HG03066 (cell line): ENCODE measurements around the gene ZNF792.
"Not testable (repeated sequence)": the region's sequence is repeated elsewhere in the genome, so short reads cannot be mapped to it uniquely, and the experiment has no call there.

Experiments
- ATAC-seq: cut with Tn5 transposase; IDR thresholded peaks from one replicate; pipeline ENCODE4 v1.9.1; 2021; ENCODE audit warnings: low read depth; ENCODE audit not compliant: unreplicated experiment

Gene ZNF792

GRCh38 chr19:34963573-34964406 is at the start of gene ZNF792:
Gene ZNF792, minus strand, starts transcription at chr19:34964229. Its CDS starts 567 bp downstream, at chr19:34963662.
- ATAC-seq = peak; percentile 63

GRCh38 chr19:35013041-35013819 is 49.2 kb upstream of the ZNF792 start:
- no peak for ATAC-seq

DNA sequence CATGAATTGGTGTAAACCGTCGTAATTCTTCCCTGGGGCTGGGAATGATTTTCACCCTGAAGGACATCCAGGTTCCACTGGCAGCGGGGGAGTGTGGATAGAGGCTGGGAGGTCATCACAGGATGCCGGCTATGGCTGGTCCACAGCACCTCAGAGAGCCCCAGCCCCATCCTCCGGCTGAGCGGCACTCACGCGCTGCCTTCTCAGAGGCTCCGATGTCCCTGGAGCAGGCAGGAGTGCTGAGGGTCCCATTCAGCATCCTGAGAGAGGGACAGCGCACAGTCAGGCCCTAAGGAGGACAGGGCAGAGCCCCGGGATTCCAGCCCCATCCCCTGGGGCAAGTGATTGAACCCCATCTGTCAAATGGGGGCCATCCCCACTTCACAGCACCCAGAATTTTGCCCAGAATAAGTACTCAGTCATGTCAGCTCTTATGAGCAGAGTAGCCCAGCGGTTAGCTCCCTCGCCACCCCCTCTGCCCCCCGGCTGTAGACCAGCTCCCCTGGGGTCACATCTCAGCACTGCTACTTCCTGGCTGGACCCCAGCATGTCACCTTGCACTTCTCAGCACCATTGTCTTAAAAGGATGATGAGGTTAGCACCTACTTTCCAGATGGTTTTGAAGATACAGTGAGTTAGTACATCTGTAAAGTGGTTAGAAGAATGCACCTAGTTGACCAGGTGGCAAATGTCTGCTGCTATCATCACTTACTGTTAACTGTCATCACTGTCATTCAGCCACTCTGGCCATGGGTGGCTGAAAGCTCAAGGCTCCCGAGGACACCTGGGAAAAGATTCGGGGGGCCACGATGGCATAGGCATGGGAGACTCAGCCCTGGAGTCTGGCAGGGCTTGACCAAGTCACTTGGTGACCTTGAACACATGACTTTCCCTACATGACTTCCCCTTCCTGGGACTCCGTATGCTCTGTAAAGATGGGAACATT is 48.0 kb upstream of the ZNF792 start:
- ATAC-seq = no peak

GRCh38 chr19:35011091-35011689 is 47.2 kb upstream of the ZNF792 start:
- ATAC-seq = no peak

DNA sequence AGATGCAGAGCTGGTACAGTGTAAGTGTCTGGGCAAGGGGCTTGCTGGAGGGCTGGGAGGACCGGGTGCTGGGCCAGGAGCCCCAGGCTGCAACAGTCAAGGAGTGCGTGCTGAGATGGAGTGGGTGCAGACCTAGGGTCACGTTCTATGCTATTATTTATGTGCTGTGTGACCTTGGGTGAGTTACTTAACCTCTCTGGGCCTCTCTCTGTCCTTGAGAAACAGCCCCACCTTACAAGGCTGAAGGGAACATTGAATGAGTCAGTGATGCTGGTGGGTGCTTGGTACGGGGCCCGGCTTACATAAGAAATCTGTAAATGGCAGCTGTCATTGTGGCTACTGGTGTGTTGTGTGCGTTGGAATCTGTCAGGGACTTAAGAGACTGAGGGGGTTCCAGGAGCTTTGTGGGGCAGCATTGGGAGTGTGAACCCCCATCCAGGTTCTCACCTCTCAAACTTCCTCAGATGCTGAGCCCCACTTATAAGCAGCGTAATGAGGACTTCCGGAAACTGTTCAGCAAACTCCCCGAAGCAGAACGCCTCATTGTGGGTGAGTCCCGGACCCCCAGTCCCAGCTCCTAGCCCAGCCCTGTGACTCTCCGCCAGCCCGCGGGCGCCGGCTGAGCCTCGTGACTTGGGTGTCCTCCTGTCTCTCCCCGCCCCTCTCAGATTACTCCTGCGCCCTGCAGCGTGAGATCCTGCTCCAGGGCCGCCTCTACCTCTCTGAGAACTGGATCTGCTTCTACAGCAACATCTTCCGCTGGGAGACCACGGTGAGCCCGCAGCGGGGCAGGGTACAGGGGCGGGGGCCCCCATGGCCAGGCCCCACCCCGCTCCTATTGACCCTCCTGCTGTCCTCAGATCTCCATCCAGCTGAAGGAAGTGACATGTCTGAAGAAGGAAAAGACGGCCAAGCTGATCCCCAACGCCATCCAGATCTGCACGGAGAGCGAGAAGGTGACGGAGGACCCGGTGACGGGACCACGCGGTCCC is 45.7 kb upstream of the ZNF792 start:
- ATAC-seq = no peak

DNA sequence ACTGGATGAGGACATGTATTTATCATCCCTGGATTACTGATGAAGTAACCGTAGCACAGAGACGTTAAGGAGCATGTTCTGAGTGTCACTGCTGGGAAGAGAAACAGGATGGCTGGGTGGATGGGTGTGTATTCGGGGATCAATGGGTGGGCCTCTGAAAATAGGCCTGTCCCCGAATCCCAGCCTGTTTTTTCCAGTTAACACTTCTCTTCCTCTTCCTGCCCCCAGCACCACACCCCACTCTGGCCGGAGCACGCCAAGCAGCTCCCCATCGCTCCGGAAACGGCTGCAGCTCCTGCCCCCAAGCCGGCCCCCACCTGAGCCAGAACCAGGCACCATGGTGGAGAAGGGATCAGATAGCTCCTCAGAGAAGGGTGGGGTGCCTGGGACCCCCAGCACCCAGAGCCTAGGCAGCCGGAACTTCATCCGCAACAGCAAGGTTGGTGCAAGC is 44.9 kb upstream of the ZNF792 start:
- no peak for ATAC-seq

GRCh38 chr19:35007427-35007826 is 43.4 kb upstream of the ZNF792 start:
- not testable (repeated sequence) for ATAC-seq

- ATAC-seq = no peak
These were observed 43.0 kb upstream of the ZNF792 start for GRCh38 chr19:35006999-35007365.

DNA sequence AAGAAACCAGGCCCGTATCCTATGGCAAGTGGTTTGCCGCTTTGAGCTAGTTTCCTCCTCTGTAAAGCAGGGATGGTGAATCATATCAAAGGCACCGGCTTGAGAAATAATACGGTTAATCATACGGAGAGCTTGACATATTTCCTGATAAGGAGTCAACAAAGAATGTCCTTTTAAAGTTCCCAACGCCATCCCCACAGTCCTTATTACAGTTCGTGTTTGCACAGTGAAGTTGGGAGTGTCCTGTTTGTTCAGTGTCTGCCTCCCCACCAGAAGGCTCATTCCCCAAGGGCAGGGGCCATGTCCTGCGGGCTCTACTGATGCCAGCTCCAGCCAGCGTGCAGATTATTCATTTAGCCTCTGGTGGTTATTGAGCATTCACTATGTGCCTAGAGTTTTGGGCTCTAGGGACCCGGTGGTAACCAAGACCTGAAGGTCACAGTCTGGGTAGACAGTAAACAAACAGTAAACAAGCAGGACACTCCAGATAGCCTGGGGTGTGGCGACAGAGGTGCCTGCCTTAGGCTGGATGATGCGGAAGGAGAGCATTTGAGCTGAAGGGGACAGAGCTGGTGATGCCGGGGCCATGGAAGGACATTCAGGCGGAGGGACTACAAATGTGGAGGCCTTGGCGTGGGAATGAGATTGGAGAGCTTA is 42.4 kb upstream of the ZNF792 start:
- no peak for ATAC-seq

- not testable (repeated sequence) for ATAC-seq
These were observed 41.9 kb upstream of the ZNF792 start for GRCh38 chr19:35006007-35006341.

- ATAC-seq = no peak
These were observed 41.4 kb upstream of the ZNF792 start for GRCh38 chr19:35005256-35005977.

DNA sequence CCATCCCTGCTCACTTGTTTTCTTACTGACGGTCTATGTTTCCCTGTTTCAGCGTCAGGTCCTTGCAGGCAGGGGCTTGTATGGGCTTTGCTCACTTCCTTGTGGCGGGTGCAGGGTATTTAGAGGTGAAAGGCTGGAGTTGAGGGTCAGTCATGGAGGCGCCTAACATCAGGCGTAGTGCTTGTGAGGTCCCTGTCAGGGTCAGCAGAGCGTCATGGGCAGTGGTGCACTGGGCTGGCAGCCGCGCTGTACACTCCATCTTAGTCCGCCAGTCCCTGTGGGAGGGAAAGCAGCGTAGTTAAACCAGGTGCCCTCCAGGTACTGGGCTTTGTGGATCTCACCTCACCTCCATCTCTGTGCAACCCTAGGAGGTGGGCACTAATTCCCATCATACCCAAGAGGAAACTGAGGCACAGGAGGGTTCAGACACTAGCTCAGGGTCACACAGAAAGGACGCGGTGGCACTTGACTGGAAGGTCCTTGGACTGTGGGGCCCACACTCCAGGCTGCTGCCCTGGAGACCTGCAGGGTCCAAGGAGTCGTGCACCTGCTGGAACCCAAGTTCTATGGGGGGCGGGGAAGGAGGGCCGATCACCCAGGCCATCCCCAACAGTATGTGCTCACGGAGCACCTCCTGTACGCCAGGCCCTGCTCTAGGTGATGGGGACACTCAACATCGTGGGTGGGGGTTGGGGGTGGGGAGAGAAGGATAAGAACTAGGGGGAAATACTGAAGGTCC is 40.7 kb upstream of the ZNF792 start:
- ATAC-seq = no peak

GRCh38 chr19:35002037-35002535 is 38.1 kb upstream of the ZNF792 start:
- ATAC-seq = no peak

DNA sequence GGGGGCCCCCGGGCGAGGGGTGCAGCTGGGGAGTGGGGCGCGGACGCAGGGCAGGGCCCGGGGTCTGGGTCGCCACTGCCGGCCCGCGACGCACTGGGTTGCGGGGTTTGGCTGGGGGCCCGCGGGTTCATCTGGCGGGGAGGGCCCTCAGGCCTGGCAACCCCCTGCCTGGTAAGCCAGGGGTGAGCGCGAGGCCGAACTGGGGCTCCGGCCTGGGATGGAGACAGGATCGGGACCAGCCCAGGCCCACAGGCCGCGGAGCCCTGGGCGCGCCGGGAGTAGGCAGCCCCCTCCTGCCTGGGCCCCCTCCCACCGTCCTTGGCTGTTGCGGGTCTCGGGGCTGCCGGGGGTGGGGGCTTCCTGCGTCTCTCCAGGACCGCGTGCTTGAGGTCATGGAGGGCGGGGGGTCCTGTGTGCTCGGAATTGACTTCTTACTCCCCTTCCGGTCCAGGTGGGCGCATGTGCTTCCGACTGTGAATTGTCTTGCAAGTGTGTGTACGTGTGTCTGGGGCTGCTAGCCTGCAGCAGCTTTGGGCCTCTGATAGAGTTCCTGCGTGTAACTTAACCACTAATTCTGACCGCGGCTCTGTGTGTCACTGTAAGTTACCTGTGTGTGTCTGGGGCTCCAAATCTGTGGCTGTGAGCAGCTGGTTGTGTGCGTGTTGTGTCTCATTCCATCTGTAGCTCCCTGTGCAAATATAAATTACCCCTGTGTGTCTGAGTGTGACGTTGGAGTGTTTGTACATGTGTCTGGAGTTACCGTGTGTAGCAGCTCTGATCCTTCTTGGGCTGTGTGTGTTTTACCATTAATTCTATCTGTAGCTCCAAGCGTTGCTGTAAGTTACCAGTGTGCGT is 36.8 kb upstream of the ZNF792 start:
- peak; percentile 15 for ATAC-seq

GRCh38 chr19:35000338-35000646 is 36.3 kb upstream of the ZNF792 start:
- no peak for ATAC-seq
